A673 (cell line): ENCODE results near the gene CHPF2. TPM values are rescaled to one million over a fixed set of nuclear protein-coding genes. Genes with fewer than 3 reads are reported as not detected.

Source experiments
- BruUV-seq: library from RNA; stranded (reverse); fragments of 400-500 nt; replicated peaks from 2 replicates; lab custom pipeline; 2021; lab: Mats Ljungman, UMichigan
- CTCF ChIA-PET: fragments of 300-600 bp; sonication (Branson Sonifier 250); formaldehyde crosslinking; loops from one replicate; lab custom pipeline; 2022; ENCODE audit warnings: antibody characterized with exemption; lab: Charles Lee
- POLR2A ChIA-PET: fragments of 300-600 bp; sonication (Branson Sonifier 250); formaldehyde crosslinking; loops from one replicate; lab custom pipeline; 2022; ENCODE audit warnings: antibody characterized with exemption; ENCODE audit not compliant: low non-redundant PET; lab: Charles Lee
- DNase-seq: peaks from one replicate; pipeline ENCODE4 v3.0.0-alpha.2; 2015; ENCODE audit warnings: low spot score
- H3K27ac ChIP-seq: fragments of 200-600 bp; sonication (generic); 2 replicates; pipeline ENCODE4 v1.5.1; 2016; ENCODE audit warnings: mixed run types, low read depth, mild to moderate bottlenecking, mixed read lengths, antibody characterized with exemption, low read length; ENCODE audit not compliant: poor library complexity, severe bottlenecking
- H3K27me3 ChIP-seq: fragments of 200-600 bp; sonication (generic); replicated peaks from 2 replicates; pipeline ENCODE4 v1.6.1; 2017; ENCODE audit warnings: mixed run types, low read depth, mild to moderate bottlenecking, mixed read lengths, antibody characterized with exemption, low read length; ENCODE audit not compliant: insufficient read depth, poor library complexity
- H3K36me3 ChIP-seq: fragments of 200-600 bp; sonication (generic); 2 replicates; pipeline ENCODE4 v1.6.1; 2016; ENCODE audit warnings: mixed run types, mild to moderate bottlenecking, mixed read lengths, antibody characterized with exemption, low read length; ENCODE audit not compliant: insufficient read depth, poor library complexity, severe bottlenecking
- H3K4me1 ChIP-seq: fragments of 200-600 bp; sonication (generic); 2 replicates; pipeline ENCODE4 v1.6.1; 2017; ENCODE audit warnings: mixed run types, mild to moderate bottlenecking, mixed read lengths, antibody characterized with exemption, low read length; ENCODE audit not compliant: insufficient read depth, poor library complexity, severe bottlenecking
- H3K4me3 ChIP-seq: fragments of 200-600 bp; sonication (generic); 2 replicates; pipeline ENCODE4 v1.5.1; 2016; ENCODE audit warnings: low read depth, mixed run types, mild to moderate bottlenecking, mixed read lengths, low read length; ENCODE audit not compliant: poor library complexity, severe bottlenecking
- H3K9me3 ChIP-seq: fragments of 200-600 bp; sonication (generic); 2 replicates; pipeline ENCODE4 v1.6.1; 2016; ENCODE audit warnings: mixed run types, low read depth, mild to moderate bottlenecking, mixed read lengths, antibody characterized with exemption, low read length; ENCODE audit not compliant: poor library complexity, severe bottlenecking
- CTCF ChIP-seq: fragments of 300-800, 200-600 bp; sonication (generic); conservative IDR thresholded peaks from 2 replicates; pipeline ENCODE4 v1.5.1; 2017; ENCODE audit warnings: low read depth, mild to moderate bottlenecking, antibody characterized with exemption, low read length, moderate library complexity, mixed read lengths
- EZH2 ChIP-seq: fragments of 200-600 bp; sonication (generic); IDR thresholded peaks from 2 replicates; pipeline ENCODE4 v1.6.1; 2017; ENCODE audit warnings: borderline replicate concordance, low read depth, mild to moderate bottlenecking, mixed read lengths, antibody characterized with exemption, low read length; ENCODE audit not compliant: poor library complexity, severe bottlenecking
- intact Hi-C: fragments of 100-400 bp; cut with micrococcal nuclease; formaldehyde crosslinking; loops from one replicate; pipeline ENCODE4 v1.10.0; 2022; ENCODE audit not compliant: unreplicated experiment
- total RNA-seq: library from RNA; stranded (reverse); gene quantifications from 2 replicates; pipeline ENCODE4 v1.2.3, GENCODE V29; 2021

The CHPF2 gene
- total RNA-seq, 1 experiment from 2014 or later, result 27.1 TPM

- BruUV-seq, result no TSS peak
- peaks cover 69% of the 10 kb centered on the region for H3K4me1 ChIP-seq
- POLR2A ChIA-PET, result no interaction called here
- intact Hi-C loops, result no loop called here
- H3K36me3 ChIP-seq, result peaks cover 9% of the 10 kb centered on the region
- TF ChIP-seq EZH2 (no peak), CTCF (no peak)
- peak overlapping the region; percentile 44 for H3K4me3 ChIP-seq
- CTCF ChIA-PET, result interaction anchor here (0.6 kb wide), 1 partner anchor 9 kb away, joined by 4 read pairs; no protein-coding TSS in a partner anchor
- no peak overlapping the region for H3K27ac ChIP-seq
- DNase-seq, result no peak
- H3K9me3 ChIP-seq, result no peaks in the 10 kb centered on the region
- H3K27me3 ChIP-seq, result no peaks in the 10 kb centered on the region
Observed at GRCh38 chr7:151246102-151246850, 14.0 kb downstream of the CHPF2 start.

GRCh38 chr7:151246851-151247580, 14.7 kb downstream of the CHPF2 start:
- Histone ChIP-seq H3K4me1 (peaks cover 71% of the 10 kb centered on the region), H3K9me3 (no peaks in the 10 kb centered on the region), H3K27ac (peak overlapping the region; percentile 39), H3K36me3 (peaks cover 2% of the 10 kb centered on the region), H3K27me3 (no peaks in the 10 kb centered on the region), H3K4me3 (peak overlapping the region; percentile 68)
- TF ChIP-seq EZH2 (no peak), CTCF (no peak)
- ChIA-PET POLR2A (no interaction called here), CTCF (interaction anchor here (0.5 kb wide), 1 partner anchor 121 kb away, joined by 3 read pairs; no protein-coding TSS in a partner anchor)
- no peak for DNase-seq
- intact Hi-C loops, result no loop called here
- no TSS peak for BruUV-seq

- POLR2A ChIA-PET, result no interaction called here
- intact Hi-C loops, result loop anchor here (2.0 kb wide), 1 partner anchor 55 kb away; no protein-coding TSS in a partner anchor
- no TSS peak for BruUV-seq
- CTCF ChIA-PET, result interaction anchor here (0.5 kb wide), 1 partner anchor 122 kb away, joined by 3 read pairs; no protein-coding TSS in a partner anchor
- H3K4me3 ChIP-seq, result peak overlapping the region; percentile 68
- H3K4me1 ChIP-seq, result peaks cover 78% of the 10 kb centered on the region
- no peak for DNase-seq
- H3K36me3 ChIP-seq, result no peaks in the 10 kb centered on the region
- H3K27ac ChIP-seq, result peak overlapping the region; percentile 80
- H3K9me3 ChIP-seq, result no peaks in the 10 kb centered on the region
- TF ChIP-seq CTCF (no peak), EZH2 (no peak)
- no peaks in the 10 kb centered on the region for H3K27me3 ChIP-seq
Observed at GRCh38 chr7:151247611-151248345, 15.5 kb downstream of the CHPF2 start.
